HG03432 (cell line): ENCODE data around the gene CFAP99.

ENCODE experiments used
- ATAC-seq: cut with Tn5 transposase; IDR thresholded peaks from one replicate; pipeline ENCODE4 v1.9.1; 2021; ENCODE audit warnings: mild to moderate bottlenecking, moderate library complexity; ENCODE audit not compliant: unreplicated experiment

CFAP99 gene

GRCh38 chr4:2390146-2390545 is 28.6 kb upstream of the CFAP99 start:
- no peak for ATAC-seq

- no peak for ATAC-seq
Measured at GRCh38 chr4:2390784-2391421, 27.9 kb upstream of the CFAP99 start.

- ATAC-seq: no peak
Measured at GRCh38 chr4:2393353-2394270, 25.1 kb upstream of the CFAP99 start.

- no peak for ATAC-seq
Measured at GRCh38 chr4:2394528-2394927, 24.2 kb upstream of the CFAP99 start.

GRCh38 chr4:2395038-2395437 is 23.7 kb upstream of the CFAP99 start:
- ATAC-seq: no peak

- ATAC-seq: no peak
Measured at GRCh38 chr4:2395584-2395983, 23.2 kb upstream of the CFAP99 start.

GRCh38 chr4:2396781-2397368 is 21.9 kb upstream of the CFAP99 start:
- ATAC-seq: no peak

- ATAC-seq: no peak
Measured at GRCh38 chr4:2397596-2398379, 21.0 kb upstream of the CFAP99 start.

- ATAC-seq: no peak
Measured at GRCh38 chr4:2399216-2399615, 19.5 kb upstream of the CFAP99 start.

- no peak for ATAC-seq
Measured at GRCh38 chr4:2399631-2400190, 19.0 kb upstream of the CFAP99 start.

GRCh38 chr4:2400841-2401609 is 17.7 kb upstream of the CFAP99 start:
- no peak for ATAC-seq

GRCh38 chr4:2401610-2401983 is 17.2 kb upstream of the CFAP99 start:
- no peak for ATAC-seq

- no peak for ATAC-seq
Measured at GRCh38 chr4:2402048-2402842, 16.5 kb upstream of the CFAP99 start.

- ATAC-seq: no peak
Measured at GRCh38 chr4:2402941-2403340, 15.8 kb upstream of the CFAP99 start.

- no peak for ATAC-seq
Measured at GRCh38 chr4:2406406-2406805, 12.3 kb upstream of the CFAP99 start.

GRCh38 chr4:2406920-2407319 is 11.8 kb upstream of the CFAP99 start:
- no peak for ATAC-seq

- ATAC-seq: no peak
Measured at GRCh38 chr4:2407991-2408342, 10.8 kb upstream of the CFAP99 start.

GRCh38 chr4:2408401-2408958 is 10.3 kb upstream of the CFAP99 start:
- no peak for ATAC-seq

GRCh38 chr4:2408976-2409375 is 9.8 kb upstream of the CFAP99 start:
- no peak for ATAC-seq
